BJ (cell line): ENCODE results near the gene EIF4G3. TPM values are rescaled to one million over a fixed set of nuclear protein-coding genes. Genes with fewer than 3 reads are reported as not detected.

ENCODE experiments used
- CTCF ChIA-PET: fragments of 350-600 bp; formaldehyde crosslinking; extraction: SDS; loops from one replicate; lab custom pipeline; 2021; ENCODE audit warnings: antibody characterized with exemption, inconsistent platforms; lab: Yijun Ruan, JAX
- POLR2A ChIA-PET: fragments of 300-600 bp; sonication (Branson Sonifier 250); formaldehyde crosslinking; extraction: SDS; loops from one replicate; lab custom pipeline; 2021; ENCODE audit warnings: antibody characterized with exemption; lab: Charles Lee
- DNase-seq: peaks from one replicate; pipeline ENCODE4 v3.0.0-alpha.2; 2011; ENCODE audit warnings: low read depth
- H3K27me3 ChIP-seq: 2 replicates; pipeline ENCODE4 v1.6.0; 2011; ENCODE audit warnings: low read length; ENCODE audit not compliant: control insufficient read depth, insufficient read depth
- H3K36me3 ChIP-seq: 2 replicates; pipeline ENCODE4 v1.5.1; 2011; ENCODE audit warnings: low read length; ENCODE audit not compliant: control insufficient read depth, insufficient read depth
- H3K4me3 ChIP-seq: 2 replicates; pipeline ENCODE4 v1.5.1; 2011; ENCODE audit warnings: low read depth, mild to moderate bottlenecking, control low read depth, low read length
- polyA plus RNA-seq: library from polyadenylated mRNA; depleted of rRNA; stranded (reverse); fragments of >200 nt; gene quantifications from 2 replicates; pipeline ENCODE4 v1.2.3, GENCODE V29; 2011
- TF ChIP-seq, protein P1 (sequence below): IDR thresholded peaks from 2 replicates; pipeline ENCODE4 v1.5.1; 2011; ENCODE audit warnings: low read depth, mild to moderate bottlenecking, control low read depth, inconsistent platforms, low read length, moderate library complexity; ENCODE audit not compliant: insufficient read depth

The EIF4G3 gene
- polyA plus RNA-seq, 1 experiment, result 62.0 TPM

DNA sequence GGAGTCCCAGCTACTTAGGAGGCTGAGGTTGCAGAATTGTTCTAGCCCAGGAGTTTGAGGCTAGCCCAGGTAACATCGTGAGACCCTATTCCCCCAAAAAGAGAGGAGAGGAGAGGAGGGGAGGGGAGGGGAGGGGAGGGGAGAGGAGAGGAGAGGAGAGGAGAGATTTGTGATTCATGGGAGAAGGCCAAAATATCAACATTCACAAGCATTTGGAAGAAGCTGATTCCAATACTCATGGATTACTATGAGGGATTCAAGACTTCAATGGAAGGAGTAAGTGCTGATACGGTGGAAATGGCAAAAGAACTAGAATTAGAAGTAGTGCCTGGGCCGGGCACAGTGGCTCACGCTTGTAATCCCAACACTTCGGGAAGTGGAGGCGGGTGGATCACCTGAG, 187.8 kb downstream of the EIF4G3 start:
- ChIA-PET CTCF (interaction anchor here (1.1 to 1.7 kb wide), 3 partner anchors 17 to 244 kb away, joined by 3 to 7 read pairs (median 3); no protein-coding TSS in a partner anchor), POLR2A (no interaction called here)
- H3K36me3 ChIP-seq, result no peaks in the 10 kb centered on the region
- no peak for DNase-seq
- no peaks in the 10 kb centered on the region for H3K27me3 ChIP-seq
- H3K4me3 ChIP-seq, result no peak overlapping the region
- TF ChIP-seq, protein P1, sequence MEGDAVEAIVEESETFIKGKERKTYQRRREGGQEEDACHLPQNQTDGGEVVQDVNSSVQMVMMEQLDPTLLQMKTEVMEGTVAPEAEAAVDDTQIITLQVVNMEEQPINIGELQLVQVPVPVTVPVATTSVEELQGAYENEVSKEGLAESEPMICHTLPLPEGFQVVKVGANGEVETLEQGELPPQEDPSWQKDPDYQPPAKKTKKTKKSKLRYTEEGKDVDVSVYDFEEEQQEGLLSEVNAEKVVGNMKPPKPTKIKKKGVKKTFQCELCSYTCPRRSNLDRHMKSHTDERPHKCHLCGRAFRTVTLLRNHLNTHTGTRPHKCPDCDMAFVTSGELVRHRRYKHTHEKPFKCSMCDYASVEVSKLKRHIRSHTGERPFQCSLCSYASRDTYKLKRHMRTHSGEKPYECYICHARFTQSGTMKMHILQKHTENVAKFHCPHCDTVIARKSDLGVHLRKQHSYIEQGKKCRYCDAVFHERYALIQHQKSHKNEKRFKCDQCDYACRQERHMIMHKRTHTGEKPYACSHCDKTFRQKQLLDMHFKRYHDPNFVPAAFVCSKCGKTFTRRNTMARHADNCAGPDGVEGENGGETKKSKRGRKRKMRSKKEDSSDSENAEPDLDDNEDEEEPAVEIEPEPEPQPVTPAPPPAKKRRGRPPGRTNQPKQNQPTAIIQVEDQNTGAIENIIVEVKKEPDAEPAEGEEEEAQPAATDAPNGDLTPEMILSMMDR, result no peak

DNA sequence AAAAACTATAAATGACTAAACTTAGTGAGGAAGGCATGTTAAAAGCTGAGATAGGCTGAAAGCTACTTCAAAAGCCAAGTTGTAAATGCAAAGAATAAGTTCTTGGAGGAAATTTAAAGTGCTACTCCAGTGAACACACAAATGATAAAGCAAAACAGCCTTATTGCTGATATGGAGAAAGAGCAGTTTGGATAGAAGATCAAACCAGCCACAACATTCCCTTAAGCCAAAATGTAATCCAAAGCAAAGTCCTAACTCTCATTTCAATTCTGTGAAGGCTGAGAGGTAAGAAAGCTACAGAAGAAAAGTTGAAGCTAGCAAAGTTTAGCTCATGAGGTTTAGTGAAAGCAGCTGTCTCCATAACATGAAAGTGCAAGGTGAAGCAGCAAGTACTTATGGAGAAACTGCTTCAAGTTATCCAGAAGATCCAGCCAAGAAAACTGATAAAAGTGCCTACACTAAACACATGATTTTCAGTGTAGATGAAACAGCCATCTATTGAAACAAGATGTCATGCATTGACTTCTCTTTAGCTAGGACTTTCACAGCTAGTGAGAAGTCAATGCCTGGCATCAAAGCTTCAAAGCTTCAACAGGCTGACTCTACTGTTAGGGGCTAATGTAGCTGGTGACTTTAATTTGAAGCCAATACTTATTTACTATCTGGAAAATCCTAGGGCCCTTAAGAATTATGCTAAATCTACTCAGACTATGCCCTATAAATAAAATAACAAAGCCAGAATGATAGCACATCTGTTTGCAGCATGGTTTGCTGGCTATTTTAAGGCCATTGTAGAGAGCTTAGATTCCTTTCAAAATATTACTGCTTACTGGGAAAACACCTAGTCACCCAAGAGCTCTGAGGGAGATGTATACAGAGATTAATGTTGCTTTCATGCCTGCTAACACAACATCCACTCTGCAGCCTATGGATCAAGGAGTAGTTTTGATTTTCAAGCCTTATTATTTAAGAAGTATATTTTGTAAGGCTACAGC, 188.6 kb downstream of the EIF4G3 start:
- Histone ChIP-seq H3K36me3 (no peaks in the 10 kb centered on the region), H3K27me3 (no peaks in the 10 kb centered on the region), H3K4me3 (no peak overlapping the region)
- POLR2A ChIA-PET, result no interaction called here
- CTCF ChIA-PET, result interaction anchor here (1.1 to 1.7 kb wide), 4 partner anchors 16 to 291 kb away, joined by 3 to 7 read pairs (median 3); no protein-coding TSS in a partner anchor
- TF ChIP-seq, protein P1, result no peak
- DNase-seq, result no peak

DNA sequence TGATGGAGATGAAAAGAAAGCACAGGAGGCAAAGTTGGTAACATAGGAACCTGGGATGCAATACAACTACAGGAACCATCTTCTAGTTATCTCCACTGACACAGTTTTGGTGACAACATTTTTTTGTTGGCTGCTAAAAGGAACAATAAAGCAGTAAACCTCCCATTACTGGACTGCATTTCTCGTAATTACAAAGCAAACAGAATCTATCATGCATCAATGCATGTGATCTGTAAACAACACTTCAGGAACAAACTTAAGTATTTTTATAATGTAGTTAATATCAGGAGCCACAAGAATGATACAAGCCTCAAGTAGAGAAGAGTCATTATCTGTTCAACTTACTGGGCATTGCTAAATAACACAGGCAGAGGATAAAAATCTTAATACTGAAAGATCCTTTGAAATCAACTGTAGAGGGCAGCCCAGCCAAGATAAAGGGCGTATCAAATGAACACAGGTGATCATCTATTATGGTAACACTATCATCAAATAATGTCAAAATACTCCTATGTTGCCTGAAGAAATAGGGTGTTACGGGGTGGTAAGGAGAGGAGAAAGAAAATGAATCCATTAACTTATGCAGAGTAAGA, 193.3 kb downstream of the EIF4G3 start:
- ChIA-PET POLR2A (no interaction called here), CTCF (interaction anchor here (1.0 to 3.8 kb wide), 3 partner anchors 14 to 212 kb away, joined by 4 to 22 read pairs (median 4); no protein-coding TSS in a partner anchor)
- Histone ChIP-seq H3K36me3 (peaks cover 2% of the 10 kb centered on the region; the same call in 1 of the 2 replicates), H3K4me3 (no peak overlapping the region), H3K27me3 (no peaks in the 10 kb centered on the region)
- TF ChIP-seq, protein P1, result no peak
- no peak for DNase-seq

DNA sequence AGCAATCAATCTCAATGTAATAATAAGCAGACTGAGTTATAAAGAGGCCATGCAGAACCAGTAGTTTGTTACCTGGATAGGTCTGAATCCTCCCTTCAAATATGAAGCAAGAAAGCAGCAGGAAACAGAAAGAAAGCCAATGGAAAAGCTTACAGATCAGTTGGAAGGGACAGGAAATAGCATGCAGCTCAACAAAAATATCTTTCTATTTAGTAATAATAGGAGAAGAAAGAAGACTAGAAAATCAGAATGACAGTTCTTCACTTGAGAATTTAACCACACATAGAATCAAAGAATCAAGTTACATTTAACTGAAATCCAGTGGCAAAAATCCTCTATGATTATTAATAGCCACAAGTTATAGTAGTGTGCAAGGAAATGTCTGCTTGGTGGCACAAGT, 194.4 kb downstream of the EIF4G3 start:
- Histone ChIP-seq H3K4me3 (no peak overlapping the region), H3K36me3 (peaks cover 2% of the 10 kb centered on the region; the same call in 1 of the 2 replicates), H3K27me3 (no peaks in the 10 kb centered on the region)
- TF ChIP-seq, protein P1, result no peak
- POLR2A ChIA-PET, result no interaction called here
- DNase-seq, result no peak
- CTCF ChIA-PET, result interaction anchor here (0.6 to 3.8 kb wide), 5 partner anchors 15 to 213 kb away, joined by 3 to 22 read pairs (median 4); no protein-coding TSS in a partner anchor

DNA sequence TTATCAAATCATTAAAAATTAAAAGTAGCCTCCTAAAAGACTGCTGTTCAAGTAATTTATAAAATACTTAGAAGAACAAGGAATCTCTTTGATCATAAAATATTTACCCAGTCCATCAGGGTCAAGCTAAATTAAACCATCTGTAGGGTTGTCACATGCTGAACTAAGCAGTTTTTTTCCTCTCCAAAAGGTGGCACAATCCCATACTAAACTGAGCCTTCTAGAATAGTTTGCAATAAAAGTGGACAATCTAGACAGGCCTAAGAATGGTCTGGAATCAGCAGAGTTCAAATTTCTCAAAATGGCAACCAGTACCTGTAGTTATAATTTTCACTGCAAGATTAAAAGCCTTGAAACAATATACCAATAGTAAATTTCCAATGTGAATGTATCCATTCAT, 194.8 kb downstream of the EIF4G3 start:
- TF ChIP-seq, protein P1, result peak; percentile 30
- Histone ChIP-seq H3K4me3 (no peak overlapping the region), H3K36me3 (peaks cover 2% of the 10 kb centered on the region; the same call in 1 of the 2 replicates), H3K27me3 (no peaks in the 10 kb centered on the region)
- ChIA-PET POLR2A (no interaction called here), CTCF (interaction anchor here (0.8 to 3.8 kb wide), 5 partner anchors 16 to 213 kb away, joined by 3 to 22 read pairs (median 3); no protein-coding TSS in a partner anchor)
- no peak for DNase-seq
